ENCODE measurements around the gene NPAS3. TPM values are rescaled to one million over a fixed set of nuclear protein-coding genes. Genes with fewer than 3 reads are reported as not detected.

NPAS3 gene
- total RNA-seq, 1 donor from 2014 or later = 5.2 TPM

- Mint-ChIP-seq H3K4me1 (peaks cover 6% of the 10 kb centered on the region), H3K27ac (no peak overlapping the region), H3K4me3 (no peak overlapping the region), H3K36me3 (no peaks in the 10 kb centered on the region), H3K9me3 (no peaks in the 10 kb centered on the region), H3K27me3 (ENCODE audit: low read depth) (peaks cover 12% of the 10 kb centered on the region)
- no peak for DNase-seq (ENCODE audit: low spot score in 2 of 2, unreplicated experiment in 2 of 2)
- TF ChIP-seq CTCF (IDR thresholded peaks at IDR 0.05; ENCODE audit: unreplicated experiment) = no peak
These were observed 623.0 kb downstream of the NPAS3 start for GRCh38 chr14:33561488-33562175.

- Mint-ChIP-seq H3K4me3 (no peak overlapping the region), H3K9me3 (no peaks in the 10 kb centered on the region), H3K4me1 (peaks cover 17% of the 10 kb centered on the region), H3K27ac (no peak overlapping the region), H3K36me3 (no peaks in the 10 kb centered on the region), H3K27me3 (ENCODE audit: low read depth) (peaks cover 12% of the 10 kb centered on the region)
- TF ChIP-seq CTCF (IDR thresholded peaks at IDR 0.05; ENCODE audit: unreplicated experiment) = no peak
- DNase-seq (ENCODE audit: low spot score in 2 of 2, unreplicated experiment in 2 of 2) = no peak
These were observed 624.7 kb downstream of the NPAS3 start for GRCh38 chr14:33563191-33563900.

- H3K27ac Mint-ChIP-seq = no peak overlapping the region
- TF ChIP-seq CTCF (IDR thresholded peaks at IDR 0.05; ENCODE audit: unreplicated experiment) = no peak
- no peak for DNase-seq (ENCODE audit: low spot score in 2 of 2, unreplicated experiment in 2 of 2)
- H3K4me3 Mint-ChIP-seq = no peak overlapping the region
- H3K27me3 Mint-ChIP-seq (ENCODE audit: low read depth) = peaks cover 12% of the 10 kb centered on the region
- H3K36me3 Mint-ChIP-seq = no peaks in the 10 kb centered on the region
- peaks cover 21% of the 10 kb centered on the region for H3K4me1 Mint-ChIP-seq
- no peaks in the 10 kb centered on the region for H3K9me3 Mint-ChIP-seq
These were observed 625.2 kb downstream of the NPAS3 start for GRCh38 chr14:33563901-33564197.

- H3K27me3 Mint-ChIP-seq (ENCODE audit: low read depth) = peaks cover 12% of the 10 kb centered on the region
- DNase-seq (ENCODE audit: low spot score in 2 of 2, unreplicated experiment in 2 of 2) = no peak
- no peak overlapping the region for H3K27ac Mint-ChIP-seq
- peaks cover 33% of the 10 kb centered on the region for H3K4me1 Mint-ChIP-seq
- no peaks in the 10 kb centered on the region for H3K9me3 Mint-ChIP-seq
- H3K36me3 Mint-ChIP-seq = no peaks in the 10 kb centered on the region
- TF ChIP-seq CTCF (IDR thresholded peaks at IDR 0.05; ENCODE audit: unreplicated experiment) = no peak
- H3K4me3 Mint-ChIP-seq = no peak overlapping the region
These were observed 626.3 kb downstream of the NPAS3 start for GRCh38 chr14:33564774-33565630.

- Mint-ChIP-seq H3K9me3 (no peaks in the 10 kb centered on the region), H3K27me3 (ENCODE audit: low read depth) (peaks cover 5% of the 10 kb centered on the region), H3K36me3 (no peaks in the 10 kb centered on the region), H3K27ac (no peak overlapping the region), H3K4me3 (no peak overlapping the region), H3K4me1 (peaks cover 44% of the 10 kb centered on the region)
- no peak for TF ChIP-seq CTCF (IDR thresholded peaks at IDR 0.05; ENCODE audit: unreplicated experiment)
- DNase-seq (ENCODE audit: low spot score in 2 of 2, unreplicated experiment in 2 of 2) = no peak
These were observed 627.4 kb downstream of the NPAS3 start for GRCh38 chr14:33566082-33566481.

All from mesothelial cell of epicardium (in vitro differentiated cells).